Measurements from ENCODE around the gene UGT2A1. TPM values are rescaled to one million over a fixed set of nuclear protein-coding genes. Genes with fewer than 3 reads are reported as not detected.

Gene UGT2A1
- total and polyA plus RNA-seq, 3 experiments from 2014 or later, result not detected

DNA sequence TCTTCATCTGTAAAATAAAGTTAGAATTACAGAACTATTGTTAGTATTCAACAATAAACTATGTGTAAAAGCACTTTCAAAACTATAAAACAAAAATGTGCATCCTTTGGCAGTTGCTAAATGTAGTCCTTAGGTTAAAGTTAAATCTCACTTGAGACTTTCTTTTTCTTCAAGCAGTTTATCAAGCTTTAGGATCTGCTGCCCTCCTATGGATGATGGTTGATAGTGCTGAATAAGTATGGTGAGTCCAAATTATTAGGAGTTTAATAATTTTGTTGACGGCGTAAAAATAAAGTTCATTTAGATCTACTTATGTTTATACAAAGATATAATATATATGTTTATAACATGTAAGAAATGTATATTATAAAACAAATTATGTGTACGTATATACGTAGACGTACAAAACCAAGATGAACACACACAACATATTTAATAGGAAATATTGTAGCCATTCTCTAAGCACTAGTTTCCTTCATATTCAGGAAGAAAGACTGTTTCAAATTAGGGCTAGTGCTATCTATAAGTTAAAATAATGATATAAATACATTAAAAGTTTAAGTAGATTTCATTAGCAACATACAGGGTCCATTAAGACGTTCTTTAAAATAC, 35.9 kb downstream of the UGT2A1 start:
- H3K4me3 ChIP-seq (ENCODE audit: low read length), result no peak overlapping the region
- no peaks in the 10 kb centered on the region for H3K4me1 Mint-ChIP-seq
- peaks cover 2 to 7% (median 3%) of the 10 kb centered on the region in 5 donors for H3K9me3 Mint-ChIP-seq
- no peaks in the 10 kb centered on the region for H3K4me1 ChIP-seq (ENCODE audit: insufficient read depth, low read length)
- no peaks in the 10 kb centered on the region for H3K27me3 ChIP-seq (ENCODE audit: insufficient read depth, low read length, poor library complexity, severe bottlenecking)
- ChIA-PET CTCF (no interaction called here), POLR2A (no interaction called here)
- H3K36me3 ChIP-seq (ENCODE audit: insufficient read depth, low read length), result no peaks in the 10 kb centered on the region
- H3K27ac Mint-ChIP-seq, result no peak overlapping the region
- H3K27me3 Mint-ChIP-seq, result no peaks in the 10 kb centered on the region
- no peak overlapping the region for H3K4me3 Mint-ChIP-seq
- H3K9me3 ChIP-seq (ENCODE audit: low read length), result no peaks in the 10 kb centered on the region
- DNase-seq, result no peak
- H3K36me3 Mint-ChIP-seq, result no peaks in the 10 kb centered on the region
- no peak overlapping the region for H3K27ac ChIP-seq (ENCODE audit: low read depth, low read length)

GRCh38 chr4:69610484-69610883, 42.6 kb downstream of the UGT2A1 start:
- Mint-ChIP-seq H3K27ac (no peak overlapping the region), H3K4me3 (no peak overlapping the region), H3K9me3 (peaks cover 0 to 4% (median 2%) of the 10 kb centered on the region in 5 donors), H3K4me1 (no peaks in the 10 kb centered on the region), H3K36me3 (no peaks in the 10 kb centered on the region), H3K27me3 (no peaks in the 10 kb centered on the region)
- DNase-seq, result no peak
- H3K9me3 ChIP-seq (ENCODE audit: low read length), result no peaks in the 10 kb centered on the region
- H3K4me3 ChIP-seq (ENCODE audit: low read length), result no peak overlapping the region
- POLR2A ChIA-PET, result no interaction called here
- H3K4me1 ChIP-seq (ENCODE audit: insufficient read depth, low read length), result no peaks in the 10 kb centered on the region
- CTCF ChIA-PET, result no interaction called here
- H3K27me3 ChIP-seq (ENCODE audit: insufficient read depth, low read length, poor library complexity, severe bottlenecking), result no peaks in the 10 kb centered on the region
- H3K36me3 ChIP-seq (ENCODE audit: insufficient read depth, low read length), result no peaks in the 10 kb centered on the region
- no peak overlapping the region for H3K27ac ChIP-seq (ENCODE audit: low read depth, low read length)

DNA sequence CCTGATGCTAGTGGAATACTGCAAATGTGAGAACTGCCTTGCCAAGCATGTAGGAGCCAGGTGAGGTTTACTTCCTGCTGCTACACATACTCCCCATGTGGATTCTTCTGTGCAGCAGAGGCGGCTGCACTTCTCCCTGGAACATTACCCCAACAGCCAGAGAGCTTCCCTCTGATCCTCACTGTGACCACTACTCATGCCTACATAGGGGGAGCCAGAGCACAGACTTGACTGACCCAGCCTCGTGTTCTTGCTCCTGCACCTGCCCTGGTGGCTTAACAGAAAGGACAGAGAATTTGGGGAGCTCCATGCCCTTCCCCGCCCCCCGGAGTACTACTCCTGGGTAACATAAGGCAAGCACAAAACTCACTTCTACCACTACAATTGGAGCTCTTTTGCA, 52.0 kb downstream of the UGT2A1 start:
- CTCF ChIA-PET, result no interaction called here
- DNase-seq, result no peak
- Mint-ChIP-seq H3K36me3 (no peaks in the 10 kb centered on the region), H3K4me3 (no peak overlapping the region), H3K4me1 (no peaks in the 10 kb centered on the region), H3K27ac (no peak overlapping the region), H3K27me3 (no peaks in the 10 kb centered on the region), H3K9me3 (peaks cover 0 to 14% (median 3%) of the 10 kb centered on the region in 5 donors)
- Histone ChIP-seq H3K27me3 (ENCODE audit: insufficient read depth, low read length, poor library complexity, severe bottlenecking) (no peaks in the 10 kb centered on the region), H3K36me3 (ENCODE audit: insufficient read depth, low read length) (no peaks in the 10 kb centered on the region), H3K4me1 (ENCODE audit: insufficient read depth, low read length) (no peaks in the 10 kb centered on the region), H3K9me3 (ENCODE audit: low read length) (no peaks in the 10 kb centered on the region), H3K27ac (ENCODE audit: low read depth, low read length) (no peak overlapping the region), H3K4me3 (ENCODE audit: low read length) (no peak overlapping the region)
- POLR2A ChIA-PET, result no interaction called here

DNA sequence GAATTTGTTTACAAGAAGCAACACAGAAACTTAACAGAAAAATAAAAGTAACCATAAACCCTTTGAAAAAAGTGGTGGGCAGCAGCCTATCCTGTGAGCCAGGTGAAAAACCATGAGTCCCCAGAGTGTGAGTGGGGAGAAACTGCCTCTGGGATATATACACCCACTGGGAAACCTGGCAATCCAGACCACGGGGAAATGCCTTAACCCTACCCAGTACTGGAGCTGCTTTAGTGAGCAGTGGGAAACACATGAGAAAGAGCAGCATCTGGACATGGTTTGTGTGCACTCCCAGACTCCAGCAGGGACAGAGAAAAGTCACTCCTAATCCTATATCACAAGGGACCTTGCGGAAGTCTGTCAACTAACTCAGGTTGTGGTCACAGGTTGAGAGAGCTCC, 53.0 kb downstream of the UGT2A1 start:
- Mint-ChIP-seq H3K4me3 (no peak overlapping the region), H3K9me3 (peaks cover 0 to 10% (median 0%) of the 10 kb centered on the region in 5 donors), H3K27me3 (no peaks in the 10 kb centered on the region), H3K36me3 (no peaks in the 10 kb centered on the region), H3K4me1 (no peaks in the 10 kb centered on the region), H3K27ac (no peak overlapping the region)
- H3K36me3 ChIP-seq (ENCODE audit: insufficient read depth, low read length), result no peaks in the 10 kb centered on the region
- no peak overlapping the region for H3K4me3 ChIP-seq (ENCODE audit: low read length)
- H3K27me3 ChIP-seq (ENCODE audit: insufficient read depth, low read length, poor library complexity, severe bottlenecking), result no peaks in the 10 kb centered on the region
- H3K27ac ChIP-seq (ENCODE audit: low read depth, low read length), result no peak overlapping the region
- no peak for DNase-seq
- ChIA-PET CTCF (no interaction called here), POLR2A (no interaction called here)
- no peaks in the 10 kb centered on the region for H3K9me3 ChIP-seq (ENCODE audit: low read length)
- H3K4me1 ChIP-seq (ENCODE audit: insufficient read depth, low read length), result no peaks in the 10 kb centered on the region

- Histone ChIP-seq H3K9me3 (ENCODE audit: low read length) (no peaks in the 10 kb centered on the region), H3K4me1 (ENCODE audit: insufficient read depth, low read length) (no peaks in the 10 kb centered on the region), H3K4me3 (ENCODE audit: low read length) (no peak overlapping the region), H3K36me3 (ENCODE audit: insufficient read depth, low read length) (no peaks in the 10 kb centered on the region), H3K27me3 (ENCODE audit: insufficient read depth, low read length, poor library complexity, severe bottlenecking) (no peaks in the 10 kb centered on the region), H3K27ac (ENCODE audit: low read depth, low read length) (no peak overlapping the region)
- H3K27ac Mint-ChIP-seq, result no peak overlapping the region
- no peak overlapping the region for H3K4me3 Mint-ChIP-seq
- ChIA-PET CTCF (no interaction called here), POLR2A (no interaction called here)
- H3K4me1 Mint-ChIP-seq, result no peaks in the 10 kb centered on the region
- H3K27me3 Mint-ChIP-seq, result no peaks in the 10 kb centered on the region
- H3K36me3 Mint-ChIP-seq, result no peaks in the 10 kb centered on the region
- DNase-seq, result no peak
- peaks cover 0 to 7% (median 0%) of the 10 kb centered on the region in 5 donors for H3K9me3 Mint-ChIP-seq
Measured at GRCh38 chr4:69594382-69594781, 58.7 kb downstream of the UGT2A1 start.

DNA sequence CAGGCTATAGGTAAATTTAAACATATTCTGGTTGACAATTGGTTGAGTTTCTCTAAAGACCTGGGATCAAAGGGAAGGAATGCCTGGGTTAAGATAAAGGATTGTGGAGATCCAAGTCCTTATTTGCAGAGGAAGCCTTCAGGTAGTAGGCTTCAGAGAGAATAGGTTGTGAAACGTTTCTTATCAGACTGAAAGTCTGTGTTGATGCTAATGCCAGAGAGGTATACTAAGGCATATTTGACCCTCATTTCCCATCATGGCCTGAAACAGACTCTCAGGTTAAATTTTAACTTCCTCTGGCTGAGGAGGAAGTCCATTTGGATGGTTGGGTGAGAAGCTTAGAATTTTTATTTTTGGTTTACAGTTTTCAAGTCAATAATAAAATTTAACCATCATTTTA, 61.7 kb downstream of the UGT2A1 start:
- ChIA-PET POLR2A (no interaction called here), CTCF (no interaction called here)
- Mint-ChIP-seq H3K9me3 (peaks cover 0 to 18% (median 2%) of the 10 kb centered on the region in 5 donors), H3K4me3 (no peak overlapping the region), H3K27ac (no peak overlapping the region), H3K27me3 (no peaks in the 10 kb centered on the region), H3K36me3 (no peaks in the 10 kb centered on the region), H3K4me1 (no peaks in the 10 kb centered on the region)
- H3K4me3 ChIP-seq (ENCODE audit: low read length), result no peak overlapping the region
- no peaks in the 10 kb centered on the region for H3K36me3 ChIP-seq (ENCODE audit: insufficient read depth, low read length)
- no peaks in the 10 kb centered on the region for H3K9me3 ChIP-seq (ENCODE audit: low read length)
- H3K27me3 ChIP-seq (ENCODE audit: insufficient read depth, low read length, poor library complexity, severe bottlenecking), result no peaks in the 10 kb centered on the region
- no peaks in the 10 kb centered on the region for H3K4me1 ChIP-seq (ENCODE audit: insufficient read depth, low read length)
- no peak overlapping the region for H3K27ac ChIP-seq (ENCODE audit: low read depth, low read length)
- DNase-seq, result no peak

GRCh38 chr4:69589884-69590283, 63.2 kb downstream of the UGT2A1 start:
- H3K9me3 Mint-ChIP-seq, result peaks cover 0 to 22% (median 3%) of the 10 kb centered on the region in 5 donors
- ChIA-PET CTCF (no interaction called here), POLR2A (no interaction called here)
- H3K4me1 ChIP-seq (ENCODE audit: insufficient read depth, low read length), result no peaks in the 10 kb centered on the region
- no peaks in the 10 kb centered on the region for H3K36me3 Mint-ChIP-seq
- no peak overlapping the region for H3K4me3 Mint-ChIP-seq
- no peak overlapping the region for H3K27ac Mint-ChIP-seq
- no peak overlapping the region for H3K4me3 ChIP-seq (ENCODE audit: low read length)
- no peaks in the 10 kb centered on the region for H3K4me1 Mint-ChIP-seq
- H3K27ac ChIP-seq (ENCODE audit: low read depth, low read length), result no peak overlapping the region
- H3K9me3 ChIP-seq (ENCODE audit: low read length), result no peaks in the 10 kb centered on the region
- H3K27me3 ChIP-seq (ENCODE audit: insufficient read depth, low read length, poor library complexity, severe bottlenecking), result no peaks in the 10 kb centered on the region
- DNase-seq, result no peak
- no peaks in the 10 kb centered on the region for H3K36me3 ChIP-seq (ENCODE audit: insufficient read depth, low read length)
- peaks cover 0 to 2% of the 10 kb centered on the region in 2 donors for H3K27me3 Mint-ChIP-seq

- Histone ChIP-seq H3K36me3 (ENCODE audit: insufficient read depth, low read length) (no peaks in the 10 kb centered on the region), H3K4me1 (ENCODE audit: insufficient read depth, low read length) (no peaks in the 10 kb centered on the region), H3K4me3 (ENCODE audit: low read length) (no peak overlapping the region), H3K9me3 (ENCODE audit: low read length) (no peaks in the 10 kb centered on the region), H3K27ac (ENCODE audit: low read depth, low read length) (no peak overlapping the region), H3K27me3 (ENCODE audit: insufficient read depth, low read length, poor library complexity, severe bottlenecking) (no peaks in the 10 kb centered on the region)
- CTCF ChIA-PET, result no interaction called here
- H3K9me3 Mint-ChIP-seq, result peaks cover 0 to 13% (median 3%) of the 10 kb centered on the region in 5 donors
- H3K27me3 Mint-ChIP-seq, result peaks cover 0 to 2% of the 10 kb centered on the region in 2 donors
- H3K36me3 Mint-ChIP-seq, result no peaks in the 10 kb centered on the region
- peak overlapping the region in 1 of 8 donors; percentile 50 for H3K27ac Mint-ChIP-seq
- H3K4me3 Mint-ChIP-seq, result no peak overlapping the region
- POLR2A ChIA-PET, result no interaction called here
- H3K4me1 Mint-ChIP-seq, result no peaks in the 10 kb centered on the region
- no peak for DNase-seq
Measured at GRCh38 chr4:69584135-69584534, 68.9 kb downstream of the UGT2A1 start.

DNA sequence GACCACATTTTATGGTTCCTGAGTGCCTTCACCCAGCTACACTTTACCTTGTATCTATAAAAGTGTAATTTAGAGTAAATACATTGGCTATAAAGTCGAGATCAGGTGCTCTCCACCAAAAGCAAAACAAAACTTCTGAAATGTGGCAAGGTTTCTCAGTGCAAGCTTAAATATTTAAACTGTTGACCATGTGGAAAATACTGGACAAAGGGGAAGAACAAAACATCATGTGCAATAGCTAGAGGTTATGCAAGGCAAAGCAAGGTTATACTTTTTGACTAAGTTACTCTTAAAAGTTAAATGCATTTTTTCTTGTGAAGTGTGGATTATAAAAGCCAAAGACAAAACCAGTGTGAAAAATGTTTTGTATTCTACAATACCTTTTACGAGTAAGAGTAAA, 69.5 kb downstream of the UGT2A1 start:
- DNase-seq, result no peak
- Mint-ChIP-seq H3K4me1 (no peaks in the 10 kb centered on the region), H3K27me3 (peaks cover 0 to 2% of the 10 kb centered on the region in 2 donors), H3K4me3 (no peak overlapping the region), H3K27ac (no peak overlapping the region), H3K9me3 (peaks cover 0 to 9% (median 4%) of the 10 kb centered on the region in 5 donors), H3K36me3 (no peaks in the 10 kb centered on the region)
- CTCF ChIA-PET, result no interaction called here
- POLR2A ChIA-PET, result no interaction called here
- Histone ChIP-seq H3K27me3 (ENCODE audit: insufficient read depth, low read length, poor library complexity, severe bottlenecking) (no peaks in the 10 kb centered on the region), H3K4me1 (ENCODE audit: insufficient read depth, low read length) (no peaks in the 10 kb centered on the region), H3K36me3 (ENCODE audit: insufficient read depth, low read length) (no peaks in the 10 kb centered on the region), H3K9me3 (ENCODE audit: low read length) (no peaks in the 10 kb centered on the region), H3K4me3 (ENCODE audit: low read length) (no peak overlapping the region), H3K27ac (ENCODE audit: low read depth, low read length) (no peak overlapping the region)

All from CD8-positive, alpha-beta memory T cell (primary cell).